T-helper 2 cell treated with Interferon-gamma antibody and Interleukin-4, amounts not matched to agents 100 ng/mL and 5 ng/mL, for 36 hours (primary cell): ENCODE data around the gene NMUR2. TPM values are rescaled to one million over a fixed set of nuclear protein-coding genes. Genes with fewer than 3 reads are reported as not detected.

Experiments used
- intact Hi-C: fragments of 100-400 bp; cut with micrococcal nuclease; formaldehyde crosslinking; loops from one replicate; pipeline ENCODE4 v1.15.1; 2023
- total RNA-seq: library from RNA; stranded (reverse); gene quantifications from 2 replicates; pipeline ENCODE4 v1.2.3, GENCODE V29; 2022

NMUR2 gene
- total RNA-seq, 1 donor from 2014 or later = not detected

DNA sequence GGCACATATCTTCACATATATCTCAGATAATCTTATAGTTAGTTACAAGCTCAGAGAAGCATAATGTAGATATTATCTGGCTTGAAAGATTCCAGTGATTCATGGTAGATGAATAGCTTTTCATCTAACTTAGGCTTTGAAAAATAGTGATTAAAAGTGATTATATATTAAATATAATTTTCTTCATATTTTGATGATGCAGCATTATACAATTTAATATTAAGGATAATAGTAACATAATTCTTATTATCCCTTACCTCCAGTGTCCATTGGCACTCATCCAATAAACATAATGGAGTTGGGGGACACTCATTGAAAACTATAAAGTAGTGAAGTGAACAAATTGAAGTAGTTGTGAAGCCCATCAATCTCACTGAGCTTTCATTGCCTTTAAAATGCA lies 35.8 kb downstream of the NMUR2 start:
- intact Hi-C loops = no loop called here

DNA sequence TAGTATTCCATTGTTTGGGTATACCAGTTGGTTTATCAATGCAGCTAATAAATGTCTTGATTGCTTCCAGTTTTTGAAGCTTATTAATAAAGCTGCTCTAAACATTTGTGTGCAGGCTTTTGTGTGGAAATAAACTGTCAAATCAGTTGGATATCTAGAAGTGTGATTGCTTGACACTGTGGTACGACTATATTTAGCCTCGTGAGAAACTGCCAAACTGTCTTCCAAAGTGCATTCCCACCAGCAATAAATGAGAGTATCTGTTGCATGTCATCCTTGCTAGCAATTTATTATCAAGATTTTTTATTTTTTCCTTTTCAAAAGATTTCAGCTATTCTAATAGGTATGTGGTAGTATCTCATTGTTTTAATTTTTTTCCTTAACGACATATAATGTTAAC lies 37.5 kb downstream of the NMUR2 start:
- intact Hi-C loops = no loop called here

DNA sequence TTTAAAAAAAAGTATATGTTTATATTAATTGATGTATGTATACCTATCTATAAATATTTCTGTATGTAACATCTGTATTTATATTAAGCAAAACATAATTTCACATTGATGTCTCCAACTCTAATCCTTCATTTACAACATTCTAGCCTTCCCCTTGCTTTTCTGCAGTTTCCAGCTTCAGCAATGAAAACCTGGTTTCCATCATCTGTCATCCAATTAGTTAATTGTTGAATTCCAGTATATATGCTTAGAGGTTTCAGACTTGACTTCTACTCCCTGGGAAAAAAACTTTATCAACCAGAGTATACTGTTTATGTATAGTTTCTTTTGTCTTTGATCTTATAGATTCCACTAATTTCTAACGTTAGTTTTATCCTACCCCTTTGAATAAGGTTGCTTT lies 38.4 kb downstream of the NMUR2 start:
- intact Hi-C loops = no loop called here

DNA sequence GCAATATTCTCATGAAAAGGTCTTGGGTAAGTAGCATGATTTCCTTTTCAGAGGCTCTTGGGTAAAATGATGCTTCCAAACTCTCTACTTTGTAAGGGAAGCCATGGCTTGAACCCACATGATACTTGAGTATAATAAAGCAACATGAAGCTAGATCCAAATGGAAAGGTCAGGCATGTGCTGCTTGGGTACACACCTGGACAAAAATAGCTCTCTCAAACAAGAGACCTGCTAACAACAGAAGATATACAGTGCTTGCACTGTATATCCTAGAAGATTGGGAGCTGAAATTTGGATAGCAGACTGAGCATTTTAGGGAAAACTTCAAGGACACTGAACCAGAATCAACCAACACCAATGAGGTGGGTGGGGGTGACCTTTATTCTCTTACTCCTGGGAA lies 40.2 kb downstream of the NMUR2 start:
- intact Hi-C loops = no loop called here

DNA sequence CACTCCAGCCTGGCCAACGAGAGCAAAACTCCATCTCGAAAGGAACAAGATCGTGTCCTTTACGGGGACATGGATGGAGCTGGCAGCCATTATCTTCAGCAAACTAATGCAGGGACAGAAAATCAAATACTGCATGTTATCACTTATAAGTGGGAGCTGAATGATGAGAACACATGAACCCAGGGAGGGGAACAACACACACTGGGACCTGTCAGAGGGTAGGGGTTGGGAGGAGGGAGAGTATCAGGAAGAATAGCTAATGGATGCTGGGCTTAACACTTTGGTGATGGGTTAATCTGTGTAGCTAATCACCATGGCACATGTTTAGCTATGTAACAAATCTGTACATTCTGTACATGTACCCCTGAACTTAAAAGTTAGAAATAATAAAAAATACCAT lies 40.9 kb downstream of the NMUR2 start:
- intact Hi-C loops = no loop called here

DNA sequence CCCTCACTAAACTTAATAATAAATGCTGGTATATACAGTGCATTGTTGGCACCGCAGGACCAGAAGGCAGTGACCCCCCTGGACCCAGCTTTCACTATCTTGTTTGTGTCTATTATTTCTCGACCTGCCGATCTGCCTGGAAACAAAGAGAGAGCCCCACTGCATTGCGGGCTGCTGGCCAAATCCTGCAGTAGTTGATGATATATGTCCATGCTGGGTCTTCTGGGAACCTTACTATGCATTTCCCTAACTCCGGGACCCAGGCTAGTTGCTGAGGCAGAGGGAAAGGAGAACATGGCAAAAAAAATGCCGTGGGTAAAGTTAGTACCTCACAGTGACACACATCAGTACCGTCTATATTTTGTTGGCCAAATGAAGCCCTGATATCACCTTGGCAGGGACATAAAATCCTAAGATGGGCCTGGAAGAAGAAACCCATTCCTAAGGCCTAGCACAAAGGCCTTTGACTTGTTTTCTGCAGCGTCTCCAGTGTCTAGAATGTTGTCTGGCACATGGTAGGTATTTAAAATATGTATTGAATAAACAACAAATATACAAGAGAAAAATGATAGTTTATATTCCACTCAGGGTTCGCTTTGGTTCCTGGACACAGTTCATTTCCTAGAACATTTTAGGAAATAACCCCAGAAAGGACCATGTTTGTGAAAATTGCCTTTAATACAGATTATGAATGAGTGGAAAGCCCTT lies 46.1 kb downstream of the NMUR2 start:
- intact Hi-C loops = loop anchor here (10.0 kb wide), 1 partner anchor 534 kb away; no protein-coding TSS in a partner anchor

DNA sequence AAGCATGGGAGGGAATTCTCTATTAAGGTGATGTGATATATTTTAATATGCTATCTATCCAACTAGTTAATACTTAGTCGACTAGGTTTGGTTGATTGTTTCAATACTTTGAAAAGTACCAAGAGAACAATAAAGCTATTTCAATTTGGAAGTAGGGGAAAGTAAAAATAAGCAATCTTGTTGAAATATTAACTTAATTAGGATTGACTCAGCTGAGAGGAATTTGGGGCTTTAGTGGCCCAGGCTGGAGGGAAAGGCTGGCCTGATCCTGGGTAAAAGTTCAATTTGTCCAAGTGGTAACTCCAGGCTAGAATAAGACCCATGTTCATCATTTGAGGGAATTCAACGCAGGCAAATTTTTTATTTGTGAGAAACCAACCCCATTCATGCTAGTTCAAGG lies 48.6 kb downstream of the NMUR2 start:
- intact Hi-C loops = loop anchor here (10.0 kb wide), 1 partner anchor 532 kb away; no protein-coding TSS in a partner anchor

DNA sequence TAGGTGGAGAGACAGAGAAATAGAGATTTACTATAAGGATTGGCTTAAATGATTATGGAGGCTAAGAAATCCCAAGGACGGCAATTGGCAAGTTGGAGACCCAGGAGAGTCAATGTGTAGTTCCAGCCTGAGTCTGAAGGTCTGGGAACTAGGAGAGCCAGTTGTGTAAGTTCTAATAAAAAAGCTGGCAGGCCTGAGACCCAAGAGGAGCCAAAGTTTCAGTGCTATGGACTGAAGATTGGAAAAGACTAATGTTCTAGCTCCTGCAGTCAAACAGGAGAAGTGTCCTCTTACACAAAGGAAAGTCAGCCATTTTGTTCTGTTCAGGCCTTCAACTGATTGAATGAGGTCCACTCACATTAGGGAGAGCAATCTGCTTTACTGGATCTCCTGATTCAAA lies 50.0 kb downstream of the NMUR2 start:
- intact Hi-C loops = loop anchor here (10.0 kb wide), 1 partner anchor 530 kb away; no protein-coding TSS in a partner anchor

DNA sequence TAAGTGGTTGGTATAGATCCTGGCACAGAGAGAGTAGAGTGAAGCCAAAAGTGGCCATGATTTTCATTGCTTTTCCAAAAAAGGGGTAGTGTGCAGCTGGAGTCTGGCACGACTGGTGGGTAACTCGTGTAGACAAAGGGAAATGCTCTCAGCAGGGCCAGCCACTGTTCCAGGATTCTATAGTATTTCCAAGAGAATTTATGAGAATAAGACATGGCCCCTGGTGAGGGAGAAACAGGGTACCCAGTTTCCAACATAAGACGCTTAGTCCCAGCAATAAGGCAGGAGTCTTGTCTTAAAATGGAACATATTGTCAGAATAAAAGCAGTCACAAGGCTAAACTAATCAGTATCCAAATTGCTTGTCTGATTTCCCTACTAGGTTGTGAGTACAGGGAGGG lies 52.1 kb downstream of the NMUR2 start:
- intact Hi-C loops = loop anchor here (10.0 kb wide), 1 partner anchor 528 kb away; no protein-coding TSS in a partner anchor

DNA sequence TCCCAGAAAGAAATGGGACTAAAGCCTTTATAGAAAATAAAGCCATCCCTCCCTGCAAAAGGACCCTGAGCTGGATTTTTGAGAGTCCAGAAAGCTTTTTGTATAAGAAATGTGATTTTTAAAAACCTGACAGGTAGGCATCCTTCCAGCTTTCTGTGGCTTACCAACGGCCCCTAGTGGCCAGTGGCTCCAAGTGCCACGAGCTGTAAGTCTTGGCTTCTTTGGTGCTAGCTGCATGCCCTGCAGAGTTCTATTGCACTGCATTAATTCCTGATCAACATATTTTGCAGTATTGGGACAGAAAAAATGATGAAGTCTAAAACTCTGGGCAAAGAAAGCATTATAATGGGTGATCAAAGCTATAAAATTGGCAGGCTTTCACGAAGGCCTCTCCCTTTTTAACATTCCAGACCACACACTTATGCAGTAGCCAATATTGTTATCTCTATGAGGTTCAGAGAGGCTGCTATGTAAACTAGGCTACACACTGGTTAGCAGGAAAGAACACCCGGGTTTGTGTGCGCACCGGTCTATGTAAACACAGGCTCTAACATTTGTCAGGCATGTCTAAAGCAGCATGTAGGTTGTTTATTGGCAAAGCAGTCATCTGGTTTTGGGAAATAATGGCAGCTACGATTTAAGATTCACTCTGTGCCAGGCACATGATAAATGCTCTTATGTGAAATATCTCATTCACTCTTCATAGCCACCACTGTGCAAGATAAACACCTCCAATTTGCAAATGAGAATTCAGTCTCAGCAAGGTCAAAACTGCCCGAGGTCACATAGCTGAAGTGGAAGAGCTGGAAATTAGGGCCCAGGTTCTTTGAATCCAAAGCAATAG lies 55.2 kb downstream of the NMUR2 start:
- intact Hi-C loops = loop anchor here (1.0 to 10.0 kb wide), 2 partner anchors 525 to 691 kb away; no protein-coding TSS in a partner anchor
